Measurements from ENCODE around the gene MSANTD7.
A peak's percentile ranks its signal among the peaks of the same experiment; 100 is the strongest.
"Not testable (repeated sequence)": the region's sequence is repeated elsewhere in the genome, so short reads cannot be mapped to it uniquely, and the experiment has no call there.

The MSANTD7 gene, protein sequence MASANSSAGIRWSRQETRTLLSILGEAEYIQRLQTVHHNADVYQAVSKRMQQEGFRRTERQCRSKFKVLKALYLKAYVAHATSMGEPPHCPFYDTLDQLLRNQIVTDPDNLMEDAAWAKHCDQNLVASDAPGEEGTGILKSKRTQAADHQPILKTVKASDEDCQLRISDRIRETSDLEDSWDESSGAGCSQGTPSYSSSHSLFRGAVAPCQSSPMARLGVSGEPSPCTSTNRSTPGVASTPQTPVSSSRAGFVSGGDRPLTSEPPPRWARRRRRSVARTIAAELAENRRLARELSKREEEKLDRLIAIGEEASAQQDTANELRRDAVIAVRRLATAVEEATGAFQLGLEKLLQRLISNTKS

DNA sequence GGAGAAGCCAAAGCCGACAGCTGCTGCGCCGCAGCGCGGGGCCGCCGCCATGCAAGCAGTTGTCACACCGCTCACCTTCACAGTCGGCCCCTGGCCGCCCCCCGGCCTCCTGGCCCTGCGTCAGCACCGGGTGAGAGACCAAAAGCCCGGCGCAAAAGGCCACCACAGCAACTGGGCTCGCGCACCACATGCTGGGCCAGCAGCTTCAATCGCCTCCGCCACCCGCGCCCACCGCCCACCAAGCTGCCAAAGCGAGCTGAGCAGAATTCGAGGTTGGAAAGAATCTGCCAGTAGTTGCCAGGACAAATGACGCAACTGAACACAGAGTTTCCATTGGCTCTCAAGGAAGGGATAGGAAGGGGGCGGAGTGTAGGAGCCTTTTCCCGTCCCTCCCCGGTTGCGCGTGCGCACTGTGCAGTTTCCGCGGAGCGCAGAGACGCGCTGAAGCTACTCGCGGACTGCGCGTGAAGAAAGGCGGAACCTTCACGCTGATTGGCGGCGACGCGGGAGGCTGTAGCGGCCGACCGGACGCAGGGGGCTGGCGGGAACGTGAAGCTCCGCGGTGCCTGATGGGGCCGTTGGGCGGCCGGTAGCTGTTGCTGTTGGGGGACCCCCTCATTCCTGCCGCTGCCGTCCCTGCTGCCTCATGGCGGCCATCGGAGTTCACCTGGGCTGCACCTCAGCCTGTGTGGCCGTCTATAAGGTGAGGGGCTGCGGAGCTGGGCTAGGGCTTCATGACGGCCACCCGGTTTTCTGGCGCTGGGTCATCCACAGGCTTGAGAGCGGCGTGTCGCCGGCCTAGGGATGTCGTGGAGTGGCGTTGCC, at the start of gene MSANTD7, which contains the start of the genes CDNF and HSPA14:
MSANTD7 (plus strand) TSS at position 550 of the 825 bp plus-strand sequence. CDS start 3,979 bp downstream, outside the sequence.
CDNF (minus strand) TSS at position 281 of the 825 bp plus-strand sequence; CDS start at position 190, 91 bp downstream.
HSPA14 (plus strand) TSS at position 550 of the 825 bp plus-strand sequence; CDS start at position 647, 97 bp downstream.
- DNase-seq, result peak; percentile 99

DNA sequence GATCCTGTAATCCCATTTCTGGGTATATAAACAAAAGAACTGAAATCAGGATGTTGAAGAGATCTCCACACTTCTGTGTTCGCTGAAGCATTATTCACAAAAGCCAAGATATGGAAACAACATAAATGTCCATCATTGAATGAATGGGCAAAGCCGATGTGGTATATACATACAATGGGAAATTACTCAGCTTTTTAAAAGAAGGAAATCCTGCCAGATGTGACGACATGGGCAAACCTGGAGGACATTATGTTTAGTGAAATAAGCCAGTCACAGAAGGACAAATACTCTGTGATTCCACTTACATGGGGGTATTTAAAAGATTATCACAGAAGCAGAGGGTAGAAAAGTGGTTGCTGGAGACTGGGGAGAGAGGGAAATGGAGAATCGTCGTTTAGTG, 39.5 kb upstream of the MSANTD7 start:
- DNase-seq, result no peak

DNA sequence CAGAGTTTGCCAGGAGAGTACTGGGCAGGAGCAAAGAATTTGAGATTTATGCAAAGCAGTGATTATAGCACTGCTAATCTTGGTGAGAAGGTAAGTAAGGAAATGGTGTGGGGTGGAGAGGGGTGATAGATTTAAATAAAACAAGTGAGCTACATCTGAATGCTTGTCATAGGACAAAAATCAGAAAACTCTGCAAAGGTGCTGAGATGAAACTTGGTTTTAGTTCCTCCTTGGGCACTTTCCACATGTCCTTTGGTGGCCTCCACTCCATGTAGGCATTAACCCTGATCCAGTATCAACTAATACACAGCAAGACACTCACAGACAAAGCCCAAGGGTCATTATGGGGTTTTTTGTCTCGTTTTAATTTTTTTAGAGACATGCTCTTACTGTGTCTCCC, 37.7 kb upstream of the MSANTD7 start:
- DNase-seq, result no peak

DNA sequence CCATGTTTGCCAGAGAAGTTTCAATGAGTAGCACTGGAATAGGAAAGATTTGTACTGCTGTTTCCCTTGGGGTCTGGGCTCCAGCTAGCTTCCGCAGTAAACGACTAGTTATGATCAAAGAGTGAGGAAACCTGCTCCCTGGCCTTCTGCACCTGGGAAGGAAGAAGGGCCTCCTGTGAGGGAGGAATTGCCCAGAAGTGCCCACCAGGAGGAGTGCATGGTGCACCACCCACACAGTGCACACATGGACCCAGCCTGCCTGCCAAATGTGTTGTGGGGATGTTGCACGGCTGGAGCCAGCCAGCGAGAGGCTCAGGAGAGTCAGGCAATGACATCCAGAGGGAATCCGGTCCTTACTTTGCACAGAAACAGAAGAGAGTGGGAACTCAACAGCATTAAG, 36.4 kb upstream of the MSANTD7 start:
- DNase-seq, result peak; percentile 49

DNA sequence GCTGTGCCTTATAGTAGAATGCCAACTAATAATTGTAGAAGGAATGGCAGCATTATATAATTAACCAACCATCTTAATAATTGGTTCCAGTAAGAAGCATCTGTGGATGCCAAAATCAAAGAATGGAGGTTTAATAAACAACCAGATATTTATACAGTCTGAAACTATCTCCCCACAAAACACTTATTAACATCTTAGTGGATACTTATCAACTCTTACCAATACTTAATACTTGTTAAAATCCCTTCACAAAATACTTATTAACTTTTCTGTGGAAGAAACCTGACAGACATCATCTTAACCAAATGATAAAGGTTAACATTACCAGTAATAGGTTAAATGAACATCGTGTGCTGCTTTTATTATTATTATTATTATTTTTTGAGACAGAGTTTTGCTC, 34.3 kb upstream of the MSANTD7 start:
- no peak for DNase-seq

DNA sequence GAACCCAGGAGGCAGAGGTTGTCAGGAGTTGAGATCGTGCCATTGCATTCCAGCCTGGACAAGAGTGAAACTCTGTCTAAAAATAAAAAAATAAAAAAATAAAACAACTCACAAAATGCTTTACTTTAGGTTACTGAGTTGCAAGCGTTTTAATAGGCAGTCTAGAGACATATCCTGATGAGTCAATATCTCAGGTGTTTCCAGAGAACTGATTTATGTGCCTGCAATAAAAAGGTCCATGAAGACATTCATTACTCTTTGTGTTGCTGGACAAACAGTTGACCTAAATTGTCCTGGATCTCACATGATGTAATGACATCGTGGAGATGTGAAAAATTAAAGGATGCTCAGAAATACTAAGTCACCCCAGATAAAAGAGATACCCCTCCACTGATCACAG, 31.8 kb upstream of the MSANTD7 start:
- DNase-seq, result no peak

DNA sequence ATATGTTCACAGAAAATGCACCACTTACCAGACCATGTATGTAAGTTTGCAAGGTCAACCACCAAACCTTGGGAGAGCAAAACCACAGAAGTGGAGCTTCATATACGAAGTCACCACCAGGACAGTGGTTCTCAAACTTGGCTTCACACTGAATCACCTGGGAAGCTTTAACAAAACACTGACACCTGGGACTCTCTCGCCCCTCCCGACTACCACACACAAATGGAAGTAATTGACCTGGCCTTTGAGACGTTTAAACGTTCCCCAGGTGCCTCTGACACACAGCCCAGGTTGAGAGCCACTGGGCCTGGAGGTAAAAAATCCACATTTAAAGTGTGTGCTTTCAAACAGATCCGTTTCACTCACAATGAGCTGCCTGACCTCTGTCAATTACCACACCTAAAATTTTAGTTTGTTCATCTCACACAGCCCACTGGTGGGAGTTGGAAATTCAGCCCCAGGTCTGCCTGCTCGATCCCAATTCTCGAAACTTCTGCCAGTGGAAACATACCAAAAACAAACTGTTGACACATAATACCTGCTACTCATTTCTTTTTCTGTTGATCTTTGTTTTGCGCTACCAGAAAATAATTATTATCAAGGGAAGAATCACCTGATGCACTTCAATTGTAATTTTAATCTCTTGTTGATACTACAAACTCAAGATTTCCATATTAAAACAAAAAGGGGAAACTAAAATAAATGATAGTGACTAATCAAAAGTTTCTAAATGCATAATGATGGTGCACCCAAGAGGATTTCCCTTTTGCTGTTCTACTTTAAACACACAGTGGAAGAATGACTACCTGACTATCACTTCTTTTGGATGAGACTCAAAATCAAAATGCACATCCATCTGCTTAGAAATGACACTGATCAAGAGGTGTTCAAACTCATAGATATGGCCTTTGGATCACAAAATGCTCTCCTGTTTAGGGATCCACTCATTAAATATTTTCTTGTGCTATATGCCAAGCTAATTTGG, 26.8 kb upstream of the MSANTD7 start:
- DNase-seq, result no peak

DNA sequence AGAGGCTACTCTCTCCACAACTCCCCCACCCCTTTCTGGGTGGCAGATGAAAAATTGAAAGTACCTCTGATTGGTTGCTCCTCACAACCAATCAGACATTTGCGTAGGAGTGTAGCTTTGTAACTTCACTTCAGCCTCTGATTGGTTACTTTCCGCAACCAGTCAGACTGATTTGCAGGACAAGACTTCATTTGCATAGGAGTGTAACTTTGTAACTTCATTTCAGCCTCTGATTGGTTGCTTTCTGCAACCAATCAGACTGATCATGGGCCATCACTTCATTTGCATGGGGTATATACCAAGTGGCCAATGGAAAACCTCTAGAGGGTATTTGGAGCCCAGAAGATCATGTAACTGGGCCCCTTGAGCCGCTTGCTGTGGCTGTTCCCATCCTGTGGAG, 25.8 kb upstream of the MSANTD7 start:
- no peak for DNase-seq

DNA sequence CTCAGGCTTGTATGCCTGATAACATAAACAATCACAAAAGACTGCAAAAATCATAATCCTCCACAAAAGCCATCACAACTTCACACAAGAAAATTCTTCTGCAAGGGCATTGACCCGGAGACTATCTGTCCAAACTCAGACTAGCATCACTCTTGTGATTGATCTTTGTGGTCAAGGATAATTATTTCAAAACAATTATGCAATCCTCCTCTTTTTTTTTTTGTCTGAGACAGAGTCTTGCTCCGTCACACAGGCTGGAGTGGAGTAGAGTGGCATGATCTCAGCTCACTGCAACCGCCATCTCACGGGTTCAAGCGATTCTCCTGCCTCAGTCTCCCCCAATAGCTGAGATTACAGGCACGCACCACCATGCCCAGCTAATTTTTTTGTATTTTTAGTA, 22.4 kb upstream of the MSANTD7 start:
- no peak for DNase-seq

DNA sequence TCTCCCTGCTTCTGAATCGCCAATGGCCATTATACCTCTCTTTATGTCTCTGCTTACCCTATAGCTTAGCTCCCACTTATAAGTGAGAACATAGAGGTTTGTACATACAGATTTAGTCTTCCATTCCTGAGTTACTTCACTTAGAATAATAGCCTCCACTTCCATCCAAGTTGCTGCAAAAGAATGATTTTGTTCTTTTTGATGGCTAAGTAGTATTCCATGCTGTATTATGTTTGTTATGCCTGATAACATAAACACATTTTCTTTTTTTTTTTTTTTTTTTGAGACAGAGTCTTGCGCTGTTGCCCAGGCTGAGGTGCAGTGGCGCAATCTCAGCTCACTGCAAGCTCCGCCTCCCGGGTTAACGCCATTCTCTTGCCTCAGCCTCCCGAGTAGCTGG, 21.4 kb upstream of the MSANTD7 start:
- DNase-seq, result not testable (repeated sequence)

DNA sequence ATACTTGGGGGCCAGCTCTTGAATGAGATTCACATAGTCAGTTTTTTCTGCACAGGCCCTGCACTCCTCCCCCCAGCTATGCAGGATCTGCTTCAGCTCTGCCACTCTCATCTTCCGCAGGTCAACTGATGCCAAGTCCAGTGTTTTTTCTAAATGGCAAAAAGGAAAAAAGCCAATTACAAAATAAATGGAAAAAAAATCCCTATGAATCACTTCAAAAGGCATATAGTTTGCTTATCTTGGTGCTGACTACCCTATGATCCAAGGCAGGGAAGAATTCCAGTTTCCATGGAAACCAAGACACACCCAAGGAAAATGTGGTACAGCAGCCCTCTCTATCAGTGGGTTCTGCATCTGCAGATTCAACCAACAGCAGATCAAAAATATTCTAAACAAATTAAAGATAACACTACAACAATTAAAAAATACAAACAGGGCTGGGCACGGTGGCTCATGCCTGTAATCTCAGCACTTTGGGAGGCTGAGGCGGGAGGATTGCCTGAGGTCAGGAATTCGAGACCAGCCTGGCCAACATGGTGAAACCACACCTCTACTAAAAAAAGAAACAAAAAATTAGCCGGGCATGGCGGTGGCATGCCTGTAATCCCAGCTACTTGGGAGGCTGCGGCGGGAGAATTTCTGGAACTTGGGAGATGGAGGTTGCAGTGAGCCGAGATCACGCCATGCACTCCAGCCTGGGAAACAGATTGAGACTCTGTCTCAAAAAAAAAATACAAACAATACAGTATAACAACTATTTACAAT, 17.9 kb upstream of the MSANTD7 start:
- no peak for DNase-seq

DNA sequence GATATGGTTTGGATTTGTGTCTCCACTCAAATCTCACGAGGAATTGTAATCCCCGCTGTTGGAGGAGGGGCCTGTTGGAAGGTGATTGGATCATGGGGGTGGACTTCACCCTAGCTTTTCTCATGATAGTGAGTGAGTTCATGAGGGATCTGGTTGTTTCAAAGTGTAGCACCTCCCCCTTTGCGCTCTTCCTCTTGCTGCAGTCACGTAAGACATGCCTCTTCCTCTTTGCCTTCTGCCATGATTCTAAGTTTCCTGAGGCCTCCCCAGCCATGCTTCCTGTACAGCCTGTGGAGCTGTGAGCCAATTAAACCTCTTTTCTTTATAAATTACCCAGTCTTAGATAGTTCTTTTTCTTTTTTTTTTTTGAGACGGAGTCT, 17.3 kb upstream of the MSANTD7 start:
- no peak for DNase-seq

DNA sequence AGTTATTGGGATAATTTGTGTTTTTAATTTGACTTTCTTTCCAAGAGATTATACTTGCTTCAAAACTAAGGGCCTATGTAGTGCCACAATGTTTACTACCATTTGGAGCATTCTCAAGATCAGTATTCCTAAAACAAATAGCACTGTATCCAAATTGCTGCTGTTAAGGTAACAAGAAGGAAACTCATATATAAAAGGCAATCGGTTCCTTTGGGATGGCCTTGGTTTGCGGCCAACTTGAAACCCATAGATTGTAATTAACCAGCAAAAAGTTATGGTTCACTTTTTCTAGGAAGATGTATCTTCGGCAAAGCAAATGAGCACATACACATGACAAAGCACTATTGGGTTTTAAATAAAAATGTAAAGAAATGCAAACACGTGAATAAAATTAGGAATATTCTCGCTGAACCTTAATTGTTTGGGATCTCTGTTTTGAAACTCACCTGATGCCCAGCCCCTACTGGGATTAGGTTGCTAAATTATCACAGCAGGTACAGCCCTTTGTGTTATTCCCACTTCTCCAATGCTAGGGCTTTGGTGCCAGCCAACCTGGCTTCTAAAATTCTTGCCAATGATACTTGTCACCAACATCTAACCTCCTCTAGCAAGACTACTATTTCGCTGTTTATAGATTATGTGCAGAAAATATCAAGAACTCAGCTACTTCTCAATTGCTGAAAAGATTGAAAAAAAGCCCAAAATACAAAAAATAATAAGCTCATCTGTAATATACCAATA, 16.3 kb upstream of the MSANTD7 start:
- DNase-seq, result no peak

DNA sequence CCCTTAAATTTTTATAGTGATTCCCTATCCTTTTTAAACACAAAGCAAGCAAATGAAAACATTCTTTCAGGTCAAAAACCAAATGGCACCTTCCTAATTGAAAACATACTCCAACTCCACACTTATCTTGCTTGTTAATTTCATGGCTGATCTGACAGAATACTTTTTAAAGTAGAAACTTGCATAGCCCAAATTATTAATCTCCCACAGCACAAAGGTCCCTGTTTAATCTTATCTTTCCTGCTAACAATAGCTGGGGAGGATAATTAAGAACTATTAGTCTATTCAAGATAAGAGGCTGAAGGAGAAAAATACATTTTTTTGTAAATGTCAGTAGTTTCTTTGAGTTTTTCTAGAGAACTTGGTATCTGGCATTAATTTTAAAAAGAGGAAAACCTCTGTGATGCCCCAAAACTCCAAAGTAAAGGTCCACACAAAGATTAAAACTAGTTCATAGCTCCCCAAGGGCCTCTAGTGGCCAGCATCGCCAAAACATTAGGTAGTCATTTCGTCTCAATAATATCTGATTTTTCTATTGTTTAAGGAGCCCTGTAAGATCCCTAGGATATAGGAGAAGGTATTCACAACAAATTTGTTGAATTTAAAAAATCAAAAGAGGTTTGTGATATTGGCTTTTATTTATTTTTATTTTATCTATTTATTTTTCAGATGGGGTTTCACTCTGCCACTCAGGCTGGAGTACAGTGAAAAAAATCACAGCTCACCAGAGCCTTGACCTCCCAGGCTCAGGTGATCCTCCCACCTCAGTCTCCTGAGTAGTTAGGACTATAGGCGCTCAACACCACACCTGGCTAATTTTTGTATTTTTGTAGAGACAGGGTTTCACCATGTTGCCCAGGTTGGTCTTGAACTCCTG, 15.0 kb upstream of the MSANTD7 start:
- no peak for DNase-seq

DNA sequence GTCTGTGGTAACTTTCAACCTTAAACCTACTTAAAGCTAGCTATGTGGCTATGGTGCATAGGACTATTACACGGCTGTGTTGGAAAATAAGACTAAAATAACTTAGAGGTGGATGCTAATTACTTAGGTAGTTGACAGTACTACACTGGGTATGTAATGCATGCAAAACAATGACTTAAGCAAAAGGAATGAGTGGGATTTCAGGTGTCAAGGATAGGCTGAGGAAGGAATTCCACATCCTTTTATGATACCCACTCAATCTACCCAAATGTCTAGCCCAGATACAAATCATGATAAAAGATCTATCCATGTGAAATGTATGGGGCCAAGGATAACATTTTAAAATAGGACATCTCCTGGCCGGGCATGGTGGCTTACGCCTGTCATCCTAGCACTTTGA, 14.1 kb upstream of the MSANTD7 start:
- DNase-seq, result no peak

DNA sequence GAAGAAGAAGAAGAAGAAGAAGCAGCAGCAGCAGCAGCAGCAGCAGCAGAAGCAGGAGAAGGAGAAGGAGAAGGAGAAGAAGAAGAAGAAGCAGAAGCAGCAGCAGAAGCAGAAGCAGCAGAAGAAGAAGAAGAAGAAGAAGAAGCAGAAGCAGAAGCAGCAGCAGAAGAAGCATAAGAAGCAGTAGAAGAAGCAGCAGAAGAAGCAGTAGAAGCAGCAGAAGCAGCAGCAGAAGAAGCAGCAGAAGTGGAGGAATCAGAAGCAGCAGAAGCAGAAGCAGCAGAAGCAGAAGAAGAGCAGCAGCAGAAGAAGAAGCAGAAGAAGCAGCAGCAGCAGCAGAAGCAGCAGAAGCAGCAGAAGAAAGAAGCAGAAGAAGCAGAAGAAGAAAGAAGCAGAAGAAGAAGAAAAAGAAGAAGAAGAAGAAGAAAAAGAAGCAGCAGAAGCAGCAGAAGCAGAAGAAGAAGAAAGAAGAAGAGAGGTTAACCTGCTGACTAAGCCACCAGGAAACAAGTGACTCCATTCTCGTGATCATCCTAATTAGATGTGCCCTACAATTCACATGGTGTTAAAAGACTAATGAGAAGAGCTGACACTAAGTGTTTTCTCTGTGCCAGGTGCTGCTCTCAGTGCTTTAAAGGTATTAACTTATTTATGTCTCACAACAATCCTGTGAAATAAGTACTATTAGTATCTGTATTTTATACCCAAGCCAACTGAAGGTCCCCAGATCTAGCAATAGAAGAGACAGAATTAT, 11.9 kb upstream of the MSANTD7 start:
- no peak for DNase-seq

DNA sequence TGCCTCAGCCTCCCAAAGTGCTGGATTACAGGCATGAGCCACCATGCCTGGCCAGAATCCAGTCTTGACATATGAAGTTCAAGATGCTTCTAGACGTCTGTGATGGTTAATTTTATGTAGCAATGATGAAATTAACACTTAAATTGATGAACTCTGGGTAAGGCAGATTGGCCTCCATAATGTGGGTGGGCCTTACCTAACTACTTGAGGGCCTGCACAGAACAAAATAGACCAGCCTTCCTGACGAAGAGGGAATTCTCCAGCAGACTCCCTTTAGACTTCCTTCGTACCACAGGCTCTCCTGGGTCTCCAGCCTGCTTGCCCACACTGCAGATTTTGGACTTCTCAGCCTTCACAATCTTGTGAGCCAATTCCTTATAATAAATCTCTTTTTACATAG, 5.0 kb upstream of the MSANTD7 start:
- DNase-seq, result no peak

DNA sequence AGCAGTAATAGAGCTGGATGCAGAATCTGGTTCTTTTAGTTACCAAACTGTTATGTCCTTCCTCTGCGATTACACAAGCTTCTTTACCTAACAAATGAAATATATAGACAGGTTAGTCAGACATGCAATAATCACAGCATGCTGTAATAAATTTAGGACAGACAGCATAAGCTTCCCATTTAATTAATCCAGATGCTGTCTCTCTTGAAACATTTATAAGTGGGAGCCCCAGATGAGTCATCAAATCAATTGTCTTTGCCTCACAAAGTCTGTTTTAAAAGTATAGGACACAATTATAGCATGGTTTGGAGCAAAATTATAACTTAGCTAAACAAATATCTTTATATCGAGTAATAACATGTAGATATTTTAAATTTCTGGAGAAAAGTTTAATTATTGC, 1.9 kb upstream of the MSANTD7 start:
- no peak for DNase-seq

DNA sequence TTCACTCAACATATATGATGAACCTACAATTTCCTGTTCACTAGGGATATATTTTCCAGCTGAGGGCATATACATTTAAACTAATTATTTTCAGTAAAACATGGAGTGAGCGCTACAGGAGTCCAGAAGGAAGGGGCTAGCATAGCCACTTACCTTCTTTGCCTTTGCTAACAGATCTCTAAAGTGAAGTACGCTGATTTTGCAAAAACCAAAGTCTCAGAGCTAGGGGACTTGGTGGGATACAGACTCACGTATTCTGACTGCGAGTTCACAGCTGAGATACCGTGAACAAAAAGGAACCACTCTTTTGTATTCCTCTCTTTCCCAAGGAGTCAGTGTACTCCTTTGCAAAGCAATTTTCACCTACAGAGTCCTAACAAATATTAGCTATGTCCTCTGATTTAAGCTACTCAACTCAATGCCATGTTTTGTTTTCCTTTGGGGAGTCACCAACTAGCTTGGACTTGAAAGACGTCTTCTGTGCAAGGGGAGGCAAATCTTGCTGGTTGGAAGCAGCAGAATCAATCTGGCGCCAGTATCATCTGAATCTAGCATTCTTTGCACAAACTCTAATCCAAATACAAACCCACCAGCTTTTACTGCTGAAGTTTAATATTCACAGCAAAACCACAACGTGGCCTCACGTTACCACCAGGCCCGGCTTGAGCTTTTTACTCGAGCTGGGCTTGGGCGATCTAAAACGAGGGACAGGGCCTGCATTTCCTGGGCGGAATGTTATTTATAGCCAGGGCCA, 926 bp upstream of the MSANTD7 start:
- no peak for DNase-seq

Measured in left hindlimb (tissue), 1 donor.